GM12878 (cell line): Measurements from ENCODE around the gene ADGRV1. TPM values are rescaled to one million over a fixed set of nuclear protein-coding genes. Genes with fewer than 3 reads are reported as not detected.
A peak's percentile ranks its signal among the peaks of the same experiment; 100 is the strongest.

Experiments used
- ATAC-seq: fragments of 200-7000 bp; cut with Tn5 transposase; 3 replicates; pipeline ENCODE4 v1.9.1; 2020; ENCODE audit warnings: mild to moderate bottlenecking, moderate library complexity
- BruUV-seq: library from RNA; stranded (reverse); fragments of 400-500 nt; replicated peaks from 2 replicates; lab custom pipeline; 2021; lab: Mats Ljungman, UMichigan
- CTCF ChIA-PET: fragments of 300-600 bp; sonication (Branson Sonifier 250); formaldehyde crosslinking; extraction: SDS; loops from one replicate; lab custom pipeline; 2021; ENCODE audit warnings: inconsistent platforms; lab: Yijun Ruan, JAX
- POLR2A ChIA-PET: fragments of 350-600 bp; formaldehyde crosslinking; extraction: SDS; loops from one replicate; lab custom pipeline; 2021; ENCODE audit warnings: inconsistent platforms; lab: Charles Lee
- RAD21 ChIA-PET: fragments of 300-600 bp; sonication (Branson Sonifier 250); formaldehyde crosslinking; loops from one replicate; lab custom pipeline; 2023; ENCODE audit warnings: antibody characterized with exemption; ENCODE audit not compliant: unreplicated experiment; lab: Charles Lee
- SMC1A ChIA-PET: fragments of 300-600 bp; sonication (Branson Sonifier 250); formaldehyde crosslinking; loops from one replicate; lab custom pipeline; 2023; ENCODE audit not compliant: unreplicated experiment, uncharacterized antibody; lab: Charles Lee
- DNase-seq: peaks from one replicate; pipeline ENCODE4 v3.0.0-alpha.2; 2011; ENCODE audit warnings: low read depth, low spot score
- FAIRE-seq: peaks from 3 replicates; lab custom pipeline; 2011; peaks lifted over from hg19 to GRCh38; lab: Jason Lieb, UNC
- H2AFZ ChIP-seq: 2 replicates; pipeline ENCODE4 v1.6.0; 2011; ENCODE audit warnings: low read depth, low read length, control low read depth; ENCODE audit not compliant: control insufficient read depth
- H3K27ac ChIP-seq: 2 replicates; pipeline ENCODE4 v1.5.1; 2011; ENCODE audit warnings: control low read depth; ENCODE audit not compliant: control insufficient read depth, insufficient read depth
- H3K27me3 ChIP-seq, 2 experiments: replicated peaks in 1 of 2; 2 replicates each; pipeline versions ENCODE4 v1.6.0 to v1.6.1; 2011; ENCODE audit warnings: low read length in 1 of 2; ENCODE audit not compliant: control insufficient read depth in 2 of 2, insufficient read depth in 2 of 2
- H3K36me3 ChIP-seq, 2 experiments: 2 replicates each; pipeline ENCODE4 v1.5.1; 2011; ENCODE audit warnings: low read length in 1 of 2; ENCODE audit not compliant: control insufficient read depth in 2 of 2, insufficient read depth in 2 of 2
- H3K4me1 ChIP-seq: 2 replicates; pipeline ENCODE4 v1.6.1; 2011; ENCODE audit warnings: mild to moderate bottlenecking, low read length, moderate library complexity, mixed read lengths; ENCODE audit not compliant: control insufficient read depth, insufficient read depth
- H3K4me2 ChIP-seq: 2 replicates; pipeline ENCODE4 v1.6.0; 2011; ENCODE audit warnings: control low read depth; ENCODE audit not compliant: control insufficient read depth, insufficient read depth
- H3K4me3 ChIP-seq: fragments of 200-600 bp; sonication (generic); 2 replicates; pipeline ENCODE4 v1.5.1; 2016
- H3K79me2 ChIP-seq: 2 replicates; pipeline ENCODE4 v1.6.0; 2011; ENCODE audit warnings: low read length; ENCODE audit not compliant: control insufficient read depth, insufficient read depth
- H3K9ac ChIP-seq: 2 replicates; pipeline ENCODE4 v1.8.0; 2011; ENCODE audit warnings: low read length, control low read depth, mixed read lengths; ENCODE audit not compliant: control insufficient read depth, insufficient read depth
- H3K9me3 ChIP-seq: replicated peaks from 3 replicates; pipeline ENCODE4 v1.5.1; 2011; ENCODE audit warnings: mild to moderate bottlenecking, low read length; ENCODE audit not compliant: control insufficient read depth, insufficient read depth
- H4K20me1 ChIP-seq: 2 replicates; pipeline ENCODE4 v1.6.0; 2011; ENCODE audit not compliant: control insufficient read depth, insufficient read depth
- EGR1 ChIP-seq, 2 experiments: IDR thresholded peaks; 1 replicate in 1 of 2; 2 replicates in 1 of 2; pipeline ENCODE4 v1.6.1; 2011 to 2012; ENCODE audit warnings: low read depth in 2 of 2, low read length in 2 of 2, borderline replicate concordance in 1 of 2, mild to moderate bottlenecking in 1 of 2, moderate library complexity in 1 of 2
- KAT2A ChIP-seq: conservative IDR thresholded peaks from 2 replicates; pipeline ENCODE4 v1.6.1; 2011; ENCODE audit warnings: low read depth, low read length; ENCODE audit not compliant: control insufficient read depth
- NFXL1 ChIP-seq: fragments of 450-650 bp; IDR thresholded peaks from 2 replicates; pipeline ENCODE4 v1.6.1; 2017; ENCODE audit warnings: antibody characterized with exemption, mild to moderate bottlenecking, borderline replicate concordance
- NR2F1 ChIP-seq: fragments of 450-650 bp; conservative IDR thresholded peaks from 2 replicates; pipeline ENCODE4 v1.6.1; 2017; ENCODE audit warnings: mild to moderate bottlenecking
- POU2F2 ChIP-seq: IDR thresholded peaks from 3 replicates; pipeline ENCODE4 v1.6.1; 2011; ENCODE audit warnings: low read depth, mild to moderate bottlenecking, low read length, borderline replicate concordance
- ZNF24 ChIP-seq: fragments of 450-650 bp; IDR thresholded peaks from 2 replicates; pipeline ENCODE4 v1.6.1; 2017; ENCODE audit warnings: antibody characterized with exemption, mild to moderate bottlenecking
- WGBS: methylation state at CpG from one replicate; pipeline ENCODE4 v1.1.6; 2016; ENCODE audit warnings: low lambda C conversion rate; ENCODE audit not compliant: insufficient replicate concordance, insufficient coverage; ENCODE audit errors: missing lambda C conversion rate; 5-methylcytosine and 5-hydroxymethylcytosine counted together
- in situ Hi-C: fragments of 300-500 bp; cut with MboI; formaldehyde crosslinking; loops from 9 replicates; pipeline ENCODE4 v1.14.3; 2018; ENCODE audit warnings: mixed read lengths
- intact Hi-C: fragments of 100-400 bp; cut with micrococcal nuclease; formaldehyde crosslinking; loops from one replicate; pipeline ENCODE4 v1.14.2; 2022; ENCODE audit not compliant: unreplicated experiment
- polyA plus RNA-seq, 11 experiments: library from polyadenylated mRNA; depleted of rRNA in 4 of 11; unstranded in 6 of 11; stranded (reverse) in 5 of 11; fragments of >200 nt; fragmentation: Nextera tagmentation in 4 of 11; fragmentation: Illumina TruSeq in 1 of 11; extraction: Ambion mirVana in 4 of 11; extraction: Trizol in 1 of 11; gene quantifications; 1 replicate in 1 of 11; 2 replicates in 10 of 11; pipeline versions ENCODE4 v1.2.1 to v1.2.3, GENCODE V29; 2011 to 2016; ENCODE audit warnings: inconsistent platforms in 2 of 11, missing spikeins in 2 of 11, low read depth in 1 of 11
- total RNA-seq, 4 experiments: library from RNA; depleted of rRNA in 3 of 4; stranded (reverse); fragments of >200 nt in 3 of 4; fragmentation: Illumina TruSeq in 1 of 4; extraction: Trizol in 1 of 4; gene quantifications; 2 replicates each; pipeline versions ENCODE4 v1.2.1 to v1.2.3, GENCODE V29; 2013 to 2021
- TF ChIP-seq, protein P1 (sequence below): fragments of 450-650 bp; IDR thresholded peaks from 2 replicates; pipeline ENCODE4 v1.6.1; 2016; ENCODE audit warnings: mild to moderate bottlenecking, moderate library complexity, borderline replicate concordance
- TF ChIP-seq, protein P2 (sequence below): IDR thresholded peaks from 2 replicates; pipeline ENCODE4 v1.6.1; 2011; ENCODE audit warnings: low read depth, low read length, improper control_type of control experiment, borderline replicate concordance
- TF ChIP-seq, protein P3 (sequence below): IDR thresholded peaks from 2 replicates; pipeline ENCODE4 v1.6.1; 2011; ENCODE audit warnings: borderline replicate concordance, low read depth, mild to moderate bottlenecking, moderate library complexity, low read length; ENCODE audit not compliant: insufficient read depth, poor library complexity, severe bottlenecking

Gene ADGRV1
- total and polyA plus RNA-seq, 10 of the 15 experiments (the other 5 are each of a cell fraction or from before 2014, with no cell fraction given) = 0.04 to 8.1 (median 0.16) TPM; not detected in 1

DNA sequence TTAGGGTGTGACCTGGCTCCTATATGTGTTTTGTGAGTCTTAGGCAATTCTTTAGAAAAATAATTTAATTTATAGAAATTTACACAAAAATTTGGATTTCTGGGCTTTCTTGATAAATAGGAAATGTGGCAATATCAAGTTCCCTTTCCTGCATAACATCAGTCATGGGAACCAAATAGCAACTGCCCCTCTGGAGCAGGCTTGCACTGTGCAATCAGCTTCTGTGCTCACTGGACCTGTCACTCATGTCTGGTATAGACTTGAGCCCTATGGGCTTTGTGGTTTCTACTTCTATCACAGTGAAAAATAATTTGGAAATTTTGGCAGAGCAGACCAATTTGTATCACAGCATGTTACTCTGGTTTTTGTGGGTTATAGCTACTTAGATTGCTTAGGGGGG is 131.7 kb downstream of the ADGRV1 start (continued):
- TF ChIP-seq, protein P1, sequence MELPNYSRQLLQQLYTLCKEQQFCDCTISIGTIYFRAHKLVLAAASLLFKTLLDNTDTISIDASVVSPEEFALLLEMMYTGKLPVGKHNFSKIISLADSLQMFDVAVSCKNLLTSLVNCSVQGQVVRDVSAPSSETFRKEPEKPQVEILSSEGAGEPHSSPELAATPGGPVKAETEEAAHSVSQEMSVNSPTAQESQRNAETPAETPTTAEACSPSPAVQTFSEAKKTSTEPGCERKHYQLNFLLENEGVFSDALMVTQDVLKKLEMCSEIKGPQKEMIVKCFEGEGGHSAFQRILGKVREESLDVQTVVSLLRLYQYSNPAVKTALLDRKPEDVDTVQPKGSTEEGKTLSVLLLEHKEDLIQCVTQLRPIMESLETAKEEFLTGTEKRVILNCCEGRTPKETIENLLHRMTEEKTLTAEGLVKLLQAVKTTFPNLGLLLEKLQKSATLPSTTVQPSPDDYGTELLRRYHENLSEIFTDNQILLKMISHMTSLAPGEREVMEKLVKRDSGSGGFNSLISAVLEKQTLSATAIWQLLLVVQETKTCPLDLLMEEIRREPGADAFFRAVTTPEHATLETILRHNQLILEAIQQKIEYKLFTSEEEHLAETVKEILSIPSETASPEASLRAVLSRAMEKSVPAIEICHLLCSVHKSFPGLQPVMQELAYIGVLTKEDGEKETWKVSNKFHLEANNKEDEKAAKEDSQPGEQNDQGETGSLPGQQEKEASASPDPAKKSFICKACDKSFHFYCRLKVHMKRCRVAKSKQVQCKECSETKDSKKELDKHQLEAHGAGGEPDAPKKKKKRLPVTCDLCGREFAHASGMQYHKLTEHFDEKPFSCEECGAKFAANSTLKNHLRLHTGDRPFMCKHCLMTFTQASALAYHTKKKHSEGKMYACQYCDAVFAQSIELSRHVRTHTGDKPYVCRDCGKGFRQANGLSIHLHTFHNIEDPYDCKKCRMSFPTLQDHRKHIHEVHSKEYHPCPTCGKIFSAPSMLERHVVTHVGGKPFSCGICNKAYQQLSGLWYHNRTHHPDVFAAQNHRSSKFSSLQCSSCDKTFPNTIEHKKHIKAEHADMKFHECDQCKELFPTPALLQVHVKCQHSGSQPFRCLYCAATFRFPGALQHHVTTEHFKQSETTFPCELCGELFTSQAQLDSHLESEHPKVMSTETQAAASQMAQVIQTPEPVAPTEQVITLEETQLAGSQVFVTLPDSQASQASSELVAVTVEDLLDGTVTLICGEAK = no peak
- TF ChIP-seq NR2F1 (no peak), NFXL1 (no peak), POU2F2 (no peak)
- TF ChIP-seq, protein P2, sequence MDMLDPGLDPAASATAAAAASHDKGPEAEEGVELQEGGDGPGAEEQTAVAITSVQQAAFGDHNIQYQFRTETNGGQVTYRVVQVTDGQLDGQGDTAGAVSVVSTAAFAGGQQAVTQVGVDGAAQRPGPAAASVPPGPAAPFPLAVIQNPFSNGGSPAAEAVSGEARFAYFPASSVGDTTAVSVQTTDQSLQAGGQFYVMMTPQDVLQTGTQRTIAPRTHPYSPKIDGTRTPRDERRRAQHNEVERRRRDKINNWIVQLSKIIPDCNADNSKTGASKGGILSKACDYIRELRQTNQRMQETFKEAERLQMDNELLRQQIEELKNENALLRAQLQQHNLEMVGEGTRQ = no peak

DNA sequence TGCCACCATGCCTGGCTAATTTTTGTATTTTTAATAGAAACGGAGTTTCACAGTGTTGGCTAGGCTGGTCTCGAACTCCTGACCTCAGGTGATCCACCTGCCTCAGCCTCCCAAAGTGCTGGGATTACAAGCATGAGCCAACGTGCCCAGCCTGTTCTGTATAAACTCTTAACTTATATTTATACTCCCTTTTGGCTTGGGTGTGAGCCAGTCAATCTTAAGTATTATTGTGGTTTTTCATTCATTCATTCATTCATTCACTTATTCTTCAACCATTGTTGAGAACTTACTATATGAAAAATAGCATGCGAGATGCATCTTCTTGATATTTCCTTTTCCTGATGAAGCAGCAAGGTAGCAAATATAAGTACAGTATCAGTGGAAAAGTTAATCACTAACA is 132.9 kb downstream of the ADGRV1 start:
- Histone ChIP-seq H3K79me2 (no peaks in the 10 kb centered on the region), H3K36me3 (no peaks in the 10 kb centered on the region), H3K27me3 (no peaks in the 10 kb centered on the region), H4K20me1 (no peaks in the 10 kb centered on the region), H3K4me1 (no peaks in the 10 kb centered on the region), H3K9ac (no peak overlapping the region), H3K9me3 (no peaks in the 10 kb centered on the region), H3K27ac (no peak overlapping the region), H2AFZ (no peak overlapping the region), H3K4me2 (no peak overlapping the region), H3K4me3 (no peak overlapping the region)
- RAD21 ChIA-PET = no interaction called here
- WGBS = 24% methylated on average over 4 of the region's 4 CpGs
- DNase-seq (no peak), FAIRE-seq (no peak), ATAC-seq (no peak)
- TF ChIP-seq EGR1 (IDR thresholded peaks at IDR 0.05; ENCODE audit: borderline replicate concordance in 1 of 2, low read depth in 2 of 2, low read length in 2 of 2) (no peak), KAT2A (no peak), ZNF24 (peak; percentile 56; the same call in 1 of the 2 replicates)
- TF ChIP-seq, protein P3, sequence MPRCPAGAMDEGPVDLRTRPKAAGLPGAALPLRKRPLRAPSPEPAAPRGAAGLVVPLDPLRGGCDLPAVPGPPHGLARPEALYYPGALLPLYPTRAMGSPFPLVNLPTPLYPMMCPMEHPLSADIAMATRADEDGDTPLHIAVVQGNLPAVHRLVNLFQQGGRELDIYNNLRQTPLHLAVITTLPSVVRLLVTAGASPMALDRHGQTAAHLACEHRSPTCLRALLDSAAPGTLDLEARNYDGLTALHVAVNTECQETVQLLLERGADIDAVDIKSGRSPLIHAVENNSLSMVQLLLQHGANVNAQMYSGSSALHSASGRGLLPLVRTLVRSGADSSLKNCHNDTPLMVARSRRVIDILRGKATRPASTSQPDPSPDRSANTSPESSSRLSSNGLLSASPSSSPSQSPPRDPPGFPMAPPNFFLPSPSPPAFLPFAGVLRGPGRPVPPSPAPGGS = no peak
- BruUV-seq = no TSS peak
- intact Hi-C loops = no loop called here
- in situ Hi-C loops = no loop called here
- POLR2A ChIA-PET = no interaction called here
- SMC1A ChIA-PET = no interaction called here
- CTCF ChIA-PET = no interaction called here
